Trophoblast cell (in vitro differentiated cells and primary cell): ENCODE data around the gene CD164.
"Not testable (repeated sequence)": the region's sequence is repeated elsewhere in the genome, so short reads cannot be mapped to it uniquely, and the experiment has no call there.

ENCODE experiments used
- DNase-seq, 2 donors: peaks; one replicate each; pipeline ENCODE4 v3.0.0-alpha.2; 2016
- H2AFZ ChIP-seq: 2 replicates; pipeline ENCODE4 v1.6.1; 2013; ENCODE audit warnings: low read length, moderate library complexity, mild to moderate bottlenecking; ENCODE audit not compliant: insufficient read depth, poor library complexity
- H2AK5ac ChIP-seq: 2 replicates; pipeline ENCODE4 v1.6.1; 2013; ENCODE audit warnings: mild to moderate bottlenecking, low read length
- H2BK120ac ChIP-seq: 2 replicates; pipeline ENCODE4 v1.6.1; 2013; ENCODE audit warnings: low read length, mild to moderate bottlenecking, moderate library complexity; ENCODE audit not compliant: insufficient read depth, poor library complexity
- H2BK12ac ChIP-seq: 2 replicates; pipeline ENCODE4 v1.6.1; 2013; ENCODE audit warnings: mild to moderate bottlenecking, low read length, moderate library complexity
- H2BK5ac ChIP-seq: 2 replicates; pipeline ENCODE4 v1.6.1; 2013; ENCODE audit warnings: low read length, low read depth, moderate library complexity, mild to moderate bottlenecking; ENCODE audit not compliant: poor library complexity
- H3K14ac ChIP-seq: 2 replicates; pipeline ENCODE4 v1.6.1; 2013; ENCODE audit warnings: mild to moderate bottlenecking, low read length
- H3K18ac ChIP-seq: 2 replicates; pipeline ENCODE4 v1.6.1; 2013; ENCODE audit warnings: mild to moderate bottlenecking, low read length
- H3K23ac ChIP-seq: 2 replicates; pipeline ENCODE4 v1.6.1; 2013; ENCODE audit warnings: low read length
- H3K27ac ChIP-seq: 2 replicates; pipeline ENCODE4 v1.5.1; 2013; ENCODE audit warnings: low read depth, mild to moderate bottlenecking, inconsistent platforms, low read length, moderate library complexity
- H3K27me3 ChIP-seq: 2 replicates; pipeline ENCODE4 v1.6.1; 2013; ENCODE audit warnings: inconsistent platforms, mild to moderate bottlenecking, low read length, moderate library complexity; ENCODE audit not compliant: insufficient read depth
- H3K36me3 ChIP-seq, 2 experiments: 1 replicate in 1 of 2; 2 replicates in 1 of 2; pipeline ENCODE4 v1.6.1; 2013; ENCODE audit warnings: low read length in 2 of 2, mild to moderate bottlenecking in 2 of 2, moderate library complexity in 1 of 2; ENCODE audit not compliant: insufficient read depth in 2 of 2, control insufficient read depth in 1 of 2
- H3K4ac ChIP-seq: 2 replicates; pipeline ENCODE4 v1.6.1; 2013; ENCODE audit warnings: low read depth, mild to moderate bottlenecking, low read length, moderate library complexity
- H3K4me1 ChIP-seq, 2 experiments: 1 replicate in 1 of 2; 2 replicates in 1 of 2; pipeline ENCODE4 v1.6.1; 2013; ENCODE audit warnings: low read length in 2 of 2, mild to moderate bottlenecking in 2 of 2, moderate library complexity in 1 of 2; ENCODE audit not compliant: insufficient read depth in 2 of 2, control insufficient read depth in 1 of 2
- H3K4me2 ChIP-seq: 2 replicates; pipeline ENCODE4 v1.6.1; 2013; ENCODE audit warnings: inconsistent platforms, mild to moderate bottlenecking, low read length, moderate library complexity
- H3K4me3 ChIP-seq: 2 replicates; pipeline ENCODE4 v1.5.1; 2013; ENCODE audit warnings: mild to moderate bottlenecking, low read depth, low read length, inconsistent platforms
- H3K79me1 ChIP-seq: one replicate; pipeline ENCODE4 v1.6.1; 2013; ENCODE audit warnings: low read length
- H3K79me2 ChIP-seq: 2 replicates; pipeline ENCODE4 v1.6.1; 2013; ENCODE audit warnings: low read length, mild to moderate bottlenecking; ENCODE audit not compliant: control insufficient read depth, insufficient read depth, poor library complexity
- H3K9ac ChIP-seq: 2 replicates; pipeline ENCODE4 v1.6.1; 2013; ENCODE audit warnings: mild to moderate bottlenecking, low read length
- H3K9me3 ChIP-seq: 2 replicates; pipeline ENCODE4 v1.6.1; 2013; ENCODE audit warnings: low read depth, mild to moderate bottlenecking, control low read depth, inconsistent platforms, low read length; ENCODE audit not compliant: insufficient read depth
- H4K12ac ChIP-seq: 2 replicates; pipeline ENCODE4 v1.6.1; 2013; ENCODE audit warnings: low read depth, mild to moderate bottlenecking, low read length, moderate library complexity
- H4K8ac ChIP-seq: 2 replicates; pipeline ENCODE4 v1.6.1; 2013; ENCODE audit warnings: low read depth, mild to moderate bottlenecking, low read length, moderate library complexity
- H4K91ac ChIP-seq: one replicate; pipeline ENCODE4 v1.6.1; 2013; ENCODE audit warnings: low read depth, mild to moderate bottlenecking, low read length, moderate library complexity
- WGBS: extraction: QIAGEN DNeasy Blood & Tissue Kit; methylation state at CpG from one replicate; pipeline ENCODE4 v1.1.7; 2013; ENCODE audit warnings: missing lambda C conversion rate; ENCODE audit not compliant: insufficient read length, insufficient coverage; ENCODE audit errors: extremely low coverage; 5-methylcytosine and 5-hydroxymethylcytosine counted together

CD164 gene

GRCh38 chr6:109340811-109341210, 41.5 kb downstream of the CD164 start:
- Histone ChIP-seq H2BK5ac (no peak overlapping the region), H3K36me3 (no peaks in the 10 kb centered on the region), H3K9me3 (no peaks in the 10 kb centered on the region), H3K18ac (peak overlapping the region; percentile 5), H3K9ac (no peak overlapping the region), H2AK5ac (no peak overlapping the region), H3K23ac (no peak overlapping the region), H4K12ac (no peak overlapping the region), H2BK12ac (no peak overlapping the region), H3K4me1 (peaks cover 15 to 28% of the 10 kb centered on the region in 2 experiments), H3K79me1 (peaks cover 11% of the 10 kb centered on the region), H4K8ac (no peak overlapping the region), H3K4me3 (no peak overlapping the region), H2AFZ (no peak overlapping the region), H3K4ac (no peak overlapping the region), H3K14ac (no peak overlapping the region), H3K4me2 (no peak overlapping the region), H3K27me3 (no peaks in the 10 kb centered on the region), H3K79me2 (no peaks in the 10 kb centered on the region), H2BK120ac (no peak overlapping the region), H3K27ac (no peak overlapping the region), H4K91ac (no peak overlapping the region)
- no peak for DNase-seq
- WGBS: no CpG with 5 or more reads among the region's 4 CpGs

GRCh38 chr6:109339906-109340678, 42.2 kb downstream of the CD164 start:
- peaks cover 15 to 26% of the 10 kb centered on the region in 2 experiments for H3K4me1 ChIP-seq
- H4K8ac ChIP-seq: peak overlapping the region; percentile 15
- H3K18ac ChIP-seq: no peak overlapping the region
- H3K27me3 ChIP-seq: no peaks in the 10 kb centered on the region
- no peak overlapping the region for H3K14ac ChIP-seq
- H3K4me3 ChIP-seq: no peak overlapping the region
- H3K9me3 ChIP-seq: no peaks in the 10 kb centered on the region
- peak in 1 of 2 donors; percentile 44 for DNase-seq
- H3K4me2 ChIP-seq: no peak overlapping the region
- H3K4ac ChIP-seq: no peak overlapping the region
- no peak overlapping the region for H2BK120ac ChIP-seq
- H2BK5ac ChIP-seq: no peak overlapping the region
- H3K79me1 ChIP-seq: peaks cover 9% of the 10 kb centered on the region
- H2AFZ ChIP-seq: no peak overlapping the region
- no peak overlapping the region for H3K27ac ChIP-seq
- H3K79me2 ChIP-seq: no peaks in the 10 kb centered on the region
- no peak overlapping the region for H4K91ac ChIP-seq
- no peak overlapping the region for H3K9ac ChIP-seq
- no CpG with 5 or more reads among the region's 2 CpGs for WGBS
- no peaks in the 10 kb centered on the region for H3K36me3 ChIP-seq
- no peak overlapping the region for H4K12ac ChIP-seq
- no peak overlapping the region for H3K23ac ChIP-seq
- H2AK5ac ChIP-seq: no peak overlapping the region
- no peak overlapping the region for H2BK12ac ChIP-seq

- Histone ChIP-seq H3K18ac (no peak overlapping the region), H3K79me1 (no peaks in the 10 kb centered on the region), H3K27ac (no peak overlapping the region), H3K4me2 (no peak overlapping the region), H4K12ac (no peak overlapping the region), H2BK5ac (no peak overlapping the region), H3K9me3 (peaks cover 2% of the 10 kb centered on the region), H2AFZ (no peak overlapping the region), H3K36me3 (peaks cover 0 to 1% of the 10 kb centered on the region in 2 experiments), H4K8ac (no peak overlapping the region), H3K4me1 (peaks cover 6 to 11% of the 10 kb centered on the region in 2 experiments), H2AK5ac (no peak overlapping the region), H3K79me2 (no peaks in the 10 kb centered on the region), H3K23ac (no peak overlapping the region), H3K9ac (no peak overlapping the region), H4K91ac (peak overlapping the region; percentile 16), H2BK120ac (no peak overlapping the region), H3K4ac (no peak overlapping the region), H3K4me3 (no peak overlapping the region), H3K14ac (no peak overlapping the region), H3K27me3 (no peaks in the 10 kb centered on the region), H2BK12ac (peak overlapping the region; percentile 15)
- peak; percentile 37 to 66 for DNase-seq
- no CpG with 5 or more reads among the region's 3 CpGs for WGBS
These were observed 45.9 kb downstream of the CD164 start for GRCh38 chr6:109336221-109336961.

GRCh38 chr6:109333870-109334269, 48.4 kb downstream of the CD164 start:
- not testable (repeated sequence) for H4K8ac ChIP-seq, H4K12ac ChIP-seq, H3K4me1 ChIP-seq, H3K4me2 ChIP-seq, H3K79me2 ChIP-seq, H3K9ac ChIP-seq, H2BK120ac ChIP-seq, DNase-seq, H3K27ac ChIP-seq, H3K79me1 ChIP-seq, H3K27me3 ChIP-seq, H3K4me3 ChIP-seq, H3K18ac ChIP-seq, H3K4ac ChIP-seq, H3K23ac ChIP-seq, H3K9me3 ChIP-seq, H2BK12ac ChIP-seq, H2AK5ac ChIP-seq, H3K14ac ChIP-seq, H3K36me3 ChIP-seq, H4K91ac ChIP-seq, H2BK5ac ChIP-seq, H2AFZ ChIP-seq
- no CpG with 5 or more reads among the region's 1 CpG for WGBS
